Measurements from ENCODE around the gene MELK.

DNA sequence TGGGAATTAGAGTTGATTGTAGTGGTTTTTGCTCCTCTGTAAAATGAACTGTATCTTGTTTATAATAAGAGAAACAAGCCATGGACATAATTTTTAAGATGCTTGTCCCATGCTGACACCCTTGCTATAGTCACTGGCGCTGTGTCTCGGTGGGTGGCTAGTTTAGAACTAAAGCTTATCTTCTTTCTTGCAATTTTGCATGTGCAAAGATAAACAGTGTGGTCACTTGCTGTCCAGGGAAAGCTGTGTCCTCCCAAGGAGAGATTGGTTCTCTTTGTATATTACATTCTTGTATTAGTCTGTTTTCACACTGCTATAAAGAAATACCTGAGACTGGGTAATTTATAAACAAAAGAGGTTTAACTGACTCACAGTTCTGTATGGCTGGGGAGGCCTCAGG, 143.8 kb downstream of the MELK start:
- TF ChIP-seq, protein P1, sequence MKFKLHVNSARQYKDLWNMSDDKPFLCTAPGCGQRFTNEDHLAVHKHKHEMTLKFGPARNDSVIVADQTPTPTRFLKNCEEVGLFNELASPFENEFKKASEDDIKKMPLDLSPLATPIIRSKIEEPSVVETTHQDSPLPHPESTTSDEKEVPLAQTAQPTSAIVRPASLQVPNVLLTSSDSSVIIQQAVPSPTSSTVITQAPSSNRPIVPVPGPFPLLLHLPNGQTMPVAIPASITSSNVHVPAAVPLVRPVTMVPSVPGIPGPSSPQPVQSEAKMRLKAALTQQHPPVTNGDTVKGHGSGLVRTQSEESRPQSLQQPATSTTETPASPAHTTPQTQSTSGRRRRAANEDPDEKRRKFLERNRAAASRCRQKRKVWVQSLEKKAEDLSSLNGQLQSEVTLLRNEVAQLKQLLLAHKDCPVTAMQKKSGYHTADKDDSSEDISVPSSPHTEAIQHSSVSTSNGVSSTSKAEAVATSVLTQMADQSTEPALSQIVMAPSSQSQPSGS (IDR thresholded peaks at IDR 0.05; ENCODE audit: low read length), result no peak
- TF ChIP-seq ETV6 (conservative IDR thresholded peaks at IDR 0.05 in 1 of 2, IDR thresholded peaks at IDR 0.05 in 1 of 2; ENCODE audit: borderline replicate concordance in 1 of 2, low read depth in 1 of 2) (no peak), YBX1 (IDR thresholded peaks at IDR 0.05) (no peak), BMI1 (IDR thresholded peaks at IDR 0.05; ENCODE audit: borderline replicate concordance) (no peak)

Measured in GM12878 (cell line).